ENCODE measurements around the gene MYO1B.

DNA sequence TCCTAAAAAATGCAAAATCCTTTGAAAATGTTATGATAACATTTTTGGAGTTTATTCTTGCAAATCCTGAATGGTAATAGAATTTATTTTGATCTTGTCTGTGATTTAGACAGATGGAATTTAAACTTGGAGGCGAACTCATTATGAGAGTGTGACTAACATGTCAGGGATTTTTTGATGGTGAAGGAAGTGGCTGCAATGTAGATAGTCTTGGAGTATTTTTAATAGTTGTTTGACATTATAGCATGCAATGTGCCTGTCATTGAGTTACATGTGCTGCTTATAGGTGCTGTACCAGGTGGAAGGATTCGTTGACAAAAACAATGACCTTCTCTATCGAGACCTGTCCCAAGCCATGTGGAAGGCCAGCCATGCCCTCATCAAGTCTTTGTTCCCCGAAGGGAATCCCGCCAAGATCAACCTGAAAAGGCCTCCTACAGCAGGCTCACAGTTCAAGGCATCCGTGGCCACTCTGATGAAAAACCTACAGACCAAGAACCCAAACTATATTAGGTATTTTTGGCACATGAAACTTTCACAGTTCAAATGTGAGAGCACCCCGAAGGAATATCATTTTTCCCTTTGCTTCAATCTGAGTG, 141.8 kb downstream of the MYO1B start:
- no peak for TF ChIP-seq YY1 (IDR thresholded peaks at IDR 0.05; ENCODE audit: insufficient read depth, insufficient read length)
- no peak for TF ChIP-seq SUZ12 (IDR thresholded peaks at IDR 0.05; ENCODE audit: extremely low read depth, insufficient read depth, insufficient read length)
